PC-3 (cell line): ENCODE data around the gene JTB.

Experiments used
- EZH2 ChIP-seq: fragments of 300-600 bp; sonication (generic); IDR thresholded peaks from one replicate; pipeline ENCODE4 v1.6.1; 2017; ENCODE audit warnings: antibody characterized with exemption, mild to moderate bottlenecking, low read length; ENCODE audit not compliant: unreplicated experiment
- EZH2phosphoT487 ChIP-seq: fragments of 300-600 bp; sonication (generic); IDR thresholded peaks from 2 replicates; pipeline ENCODE4 v1.6.1; 2018; ENCODE audit warnings: mild to moderate bottlenecking, antibody characterized with exemption, low read length, borderline replicate concordance
- TF ChIP-seq, protein P1 (sequence below): fragments of 300-600 bp; sonication (generic); conservative IDR thresholded peaks from 2 replicates; pipeline ENCODE4 v1.5.1; 2017; ENCODE audit warnings: antibody characterized with exemption, low read depth, mild to moderate bottlenecking, low read length

DNA sequence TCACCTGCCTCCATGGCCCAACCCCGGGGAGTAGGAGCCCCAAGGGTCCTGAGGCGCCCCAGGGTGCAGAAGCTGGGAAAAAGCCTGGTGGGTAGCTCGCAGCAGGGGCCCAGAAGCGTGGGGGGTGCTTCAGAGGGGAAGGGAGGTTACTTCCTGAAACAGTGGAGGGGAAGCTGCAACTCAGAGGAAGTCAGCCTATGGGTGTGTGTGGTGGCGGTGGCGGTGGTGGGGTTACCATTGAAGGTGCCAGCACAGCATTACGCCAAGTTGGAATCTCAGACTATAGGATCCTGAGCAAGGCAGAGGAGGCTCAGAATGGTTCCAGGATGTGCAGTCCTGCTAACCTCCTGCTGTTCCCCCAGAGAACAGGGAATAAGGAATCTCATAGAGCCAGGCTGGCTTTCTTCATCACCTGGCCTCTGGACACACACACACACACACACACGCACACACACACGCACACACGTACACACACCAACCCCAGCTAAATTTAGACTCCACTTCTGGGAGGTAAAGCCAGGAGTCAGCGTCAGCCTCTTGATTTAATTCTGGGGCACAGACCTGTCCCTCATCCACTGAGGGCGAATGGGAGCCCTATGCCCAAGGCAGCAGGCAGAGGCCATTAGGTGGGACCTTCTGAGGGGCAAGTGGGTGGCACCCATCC is 32.2 kb downstream of the JTB start:
- TF ChIP-seq, protein P1, sequence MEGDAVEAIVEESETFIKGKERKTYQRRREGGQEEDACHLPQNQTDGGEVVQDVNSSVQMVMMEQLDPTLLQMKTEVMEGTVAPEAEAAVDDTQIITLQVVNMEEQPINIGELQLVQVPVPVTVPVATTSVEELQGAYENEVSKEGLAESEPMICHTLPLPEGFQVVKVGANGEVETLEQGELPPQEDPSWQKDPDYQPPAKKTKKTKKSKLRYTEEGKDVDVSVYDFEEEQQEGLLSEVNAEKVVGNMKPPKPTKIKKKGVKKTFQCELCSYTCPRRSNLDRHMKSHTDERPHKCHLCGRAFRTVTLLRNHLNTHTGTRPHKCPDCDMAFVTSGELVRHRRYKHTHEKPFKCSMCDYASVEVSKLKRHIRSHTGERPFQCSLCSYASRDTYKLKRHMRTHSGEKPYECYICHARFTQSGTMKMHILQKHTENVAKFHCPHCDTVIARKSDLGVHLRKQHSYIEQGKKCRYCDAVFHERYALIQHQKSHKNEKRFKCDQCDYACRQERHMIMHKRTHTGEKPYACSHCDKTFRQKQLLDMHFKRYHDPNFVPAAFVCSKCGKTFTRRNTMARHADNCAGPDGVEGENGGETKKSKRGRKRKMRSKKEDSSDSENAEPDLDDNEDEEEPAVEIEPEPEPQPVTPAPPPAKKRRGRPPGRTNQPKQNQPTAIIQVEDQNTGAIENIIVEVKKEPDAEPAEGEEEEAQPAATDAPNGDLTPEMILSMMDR: no peak
- TF ChIP-seq EZH2 (no peak), EZH2phosphoT487 (no peak)
